ENCODE measurements around the gene SP8. TPM values are rescaled to one million over a fixed set of nuclear protein-coding genes. Genes with fewer than 3 reads are reported as not detected.

The SP8 gene
- total RNA-seq, 4 donors from 2014 or later: not detected

GRCh38 chr7:20831956-20832355, 45.3 kb upstream of the SP8 start:
- Histone ChIP-seq H3K9me3 (no peaks in the 10 kb centered on the region), H3K36me3 (no peaks in the 10 kb centered on the region), H3K27ac (no peak overlapping the region), H3K4me1 (no peaks in the 10 kb centered on the region), H3K27me3 (no peaks in the 10 kb centered on the region), H3K4me3 (no peak overlapping the region)
- intact Hi-C loops (cut with DNase I; ENCODE audit: low total_unique reads) (no loop called here), in situ Hi-C loops (cut with MboI; ENCODE audit: low pct_ligation_motif_present in 1 of 4, low pct_unique_long_range_greater_than_20kb in 1 of 4, low sequenced_read_pairs in 3 of 4) (no loop called here)
- TF ChIP-seq POLR2AphosphoS5 (IDR thresholded peaks at IDR 0.05) (no peak), POLR2A (IDR thresholded peaks at IDR 0.05) (no peak), CTCF (IDR thresholded peaks at IDR 0.05) (no peak), EP300 (IDR thresholded peaks at IDR 0.05; ENCODE audit: low read depth) (no peak)
- DNase-seq: no peak

GRCh38 chr7:20831451-20831850, 44.8 kb upstream of the SP8 start:
- intact Hi-C loops (cut with DNase I; ENCODE audit: low total_unique reads) (no loop called here), in situ Hi-C loops (cut with MboI; ENCODE audit: low pct_ligation_motif_present in 1 of 4, low pct_unique_long_range_greater_than_20kb in 1 of 4, low sequenced_read_pairs in 3 of 4) (no loop called here)
- no peak for TF ChIP-seq CTCF (IDR thresholded peaks at IDR 0.05)
- TF ChIP-seq EP300 (IDR thresholded peaks at IDR 0.05; ENCODE audit: low read depth): no peak
- no peak for TF ChIP-seq POLR2A (IDR thresholded peaks at IDR 0.05)
- TF ChIP-seq POLR2AphosphoS5 (IDR thresholded peaks at IDR 0.05): no peak
- Histone ChIP-seq H3K36me3 (no peaks in the 10 kb centered on the region), H3K27me3 (no peaks in the 10 kb centered on the region), H3K4me3 (no peak overlapping the region), H3K9me3 (no peaks in the 10 kb centered on the region), H3K4me1 (no peaks in the 10 kb centered on the region), H3K27ac (no peak overlapping the region)
- DNase-seq: no peak

- Histone ChIP-seq H3K27me3 (no peaks in the 10 kb centered on the region), H3K27ac (no peak overlapping the region), H3K4me3 (no peak overlapping the region), H3K36me3 (no peaks in the 10 kb centered on the region), H3K9me3 (no peaks in the 10 kb centered on the region), H3K4me1 (no peaks in the 10 kb centered on the region)
- WGBS, 2 donors (ENCODE audit: low coverage in 1 of 2): 63 to 67% methylated on average over 3 of the region's 3 CpGs
- in situ Hi-C loops (cut with MboI; ENCODE audit: low pct_ligation_motif_present in 1 of 4, low pct_unique_long_range_greater_than_20kb in 1 of 4, low sequenced_read_pairs in 3 of 4) (no loop called here), intact Hi-C loops (cut with DNase I; ENCODE audit: low total_unique reads) (no loop called here)
- no peak for DNase-seq
- TF ChIP-seq POLR2AphosphoS5 (IDR thresholded peaks at IDR 0.05): no peak
- no peak for TF ChIP-seq CTCF (IDR thresholded peaks at IDR 0.05)
- TF ChIP-seq EP300 (IDR thresholded peaks at IDR 0.05; ENCODE audit: low read depth): no peak
Observed at GRCh38 chr7:20828947-20829346, 42.3 kb upstream of the SP8 start.

GRCh38 chr7:20827172-20827571, 40.5 kb upstream of the SP8 start:
- no peaks in the 10 kb centered on the region for H3K27me3 ChIP-seq
- in situ Hi-C loops (cut with MboI; ENCODE audit: low pct_ligation_motif_present in 1 of 4, low pct_unique_long_range_greater_than_20kb in 1 of 4, low sequenced_read_pairs in 3 of 4): no loop called here
- no peaks in the 10 kb centered on the region for H3K36me3 ChIP-seq
- intact Hi-C loops (cut with DNase I; ENCODE audit: low total_unique reads): no loop called here
- H3K9me3 ChIP-seq: no peaks in the 10 kb centered on the region
- no peak for TF ChIP-seq POLR2A (IDR thresholded peaks at IDR 0.05)
- TF ChIP-seq POLR2AphosphoS5 (IDR thresholded peaks at IDR 0.05): no peak
- TF ChIP-seq CTCF (IDR thresholded peaks at IDR 0.05): no peak
- TF ChIP-seq EP300 (IDR thresholded peaks at IDR 0.05; ENCODE audit: low read depth): no peak
- DNase-seq: no peak
- H3K4me1 ChIP-seq: no peaks in the 10 kb centered on the region
- WGBS, 2 donors (ENCODE audit: low coverage in 1 of 2): 75 to 83% methylated on average over 5 to 9 of the region's 9 CpGs
- H3K4me3 ChIP-seq: no peak overlapping the region
- H3K27ac ChIP-seq: no peak overlapping the region

All from transverse colon (tissue), 4 donors.